H9 (cell line): ENCODE results near the gene TSPAN3. TPM values are rescaled to one million over a fixed set of nuclear protein-coding genes. Genes with fewer than 3 reads are reported as not detected.

Experiments used
- DNase-seq: peaks from one replicate; pipeline ENCODE4 v3.0.0-alpha.2; 2017
- H2AFZ ChIP-seq: one replicate; pipeline ENCODE4 v1.6.1; 2013; ENCODE audit warnings: mild to moderate bottlenecking, low read length, control low read depth, moderate library complexity
- H2AK5ac ChIP-seq: 2 replicates; pipeline ENCODE4 v1.6.1; 2013; ENCODE audit warnings: low read length, control low read depth, mixed read lengths; ENCODE audit not compliant: insufficient read length
- H2BK120ac ChIP-seq: one replicate; pipeline ENCODE4 v1.6.1; 2013; ENCODE audit warnings: low read depth, mild to moderate bottlenecking, low read length, control low read depth, inconsistent platforms; ENCODE audit not compliant: poor library complexity, severe bottlenecking
- H2BK12ac ChIP-seq: 2 replicates; pipeline ENCODE4 v1.6.1; 2013; ENCODE audit warnings: low read length, control low read depth, mixed read lengths, low read depth; ENCODE audit not compliant: insufficient read length
- H2BK15ac ChIP-seq: 2 replicates; pipeline ENCODE4 v1.6.1; 2013; ENCODE audit warnings: low read depth, low read length, control low read depth
- H2BK20ac ChIP-seq: one replicate; pipeline ENCODE4 v1.6.1; 2013; ENCODE audit warnings: low read depth, mild to moderate bottlenecking, low read length, control low read depth, inconsistent platforms; ENCODE audit not compliant: poor library complexity, severe bottlenecking
- H2BK5ac ChIP-seq: 2 replicates; pipeline ENCODE4 v1.6.1; 2013; ENCODE audit warnings: low read length, control low read depth, mixed read lengths; ENCODE audit not compliant: insufficient read length
- H3K14ac ChIP-seq: 2 replicates; pipeline ENCODE4 v1.6.1; 2013; ENCODE audit warnings: low read length, control low read depth; ENCODE audit not compliant: insufficient read depth
- H3K18ac ChIP-seq: 2 replicates; pipeline ENCODE4 v1.6.1; 2013; ENCODE audit warnings: low read depth, mild to moderate bottlenecking, mixed read lengths, low read length, control low read depth; ENCODE audit not compliant: insufficient read length
- H3K23ac ChIP-seq: 2 replicates; pipeline ENCODE4 v1.6.1; 2013; ENCODE audit warnings: low read length, control low read depth, mixed read lengths, low read depth; ENCODE audit not compliant: insufficient read length
- H3K23me2 ChIP-seq: 2 replicates; pipeline ENCODE4 v1.6.1; 2013; ENCODE audit warnings: low read depth, mild to moderate bottlenecking, mixed read lengths, low read length, control low read depth; ENCODE audit not compliant: insufficient read length, poor library complexity, severe bottlenecking
- H3K27ac ChIP-seq: 2 replicates; pipeline ENCODE4 v1.5.1; 2013; ENCODE audit warnings: low read length, control low read depth, mixed read lengths, low read depth; ENCODE audit not compliant: insufficient read length
- H3K27me3 ChIP-seq: 2 replicates; pipeline ENCODE4 v1.6.1; 2013; ENCODE audit warnings: low read length, control low read depth, inconsistent platforms; ENCODE audit not compliant: insufficient read depth
- H3K4ac ChIP-seq: 2 replicates; pipeline ENCODE4 v1.6.1; 2013; ENCODE audit warnings: low read depth, mild to moderate bottlenecking, control low read depth, inconsistent platforms, low read length, moderate library complexity
- H3K4me1 ChIP-seq: 2 replicates; pipeline ENCODE4 v1.6.1; 2013; ENCODE audit warnings: low read length, control low read depth, inconsistent platforms; ENCODE audit not compliant: insufficient read depth
- H3K4me2 ChIP-seq: 2 replicates; pipeline ENCODE4 v1.6.1; 2013; ENCODE audit warnings: low read length, control low read depth, mixed read lengths; ENCODE audit not compliant: insufficient read length, insufficient read depth
- H3K56ac ChIP-seq: 2 replicates; pipeline ENCODE4 v1.6.1; 2013; ENCODE audit warnings: low read depth, mild to moderate bottlenecking, mixed read lengths, low read length, control low read depth; ENCODE audit not compliant: insufficient read length
- H3K79me1 ChIP-seq: 2 replicates; pipeline ENCODE4 v1.6.1; 2013; ENCODE audit warnings: low read depth, mild to moderate bottlenecking, moderate library complexity, low read length, control low read depth, inconsistent platforms; ENCODE audit not compliant: insufficient read depth, poor library complexity, severe bottlenecking
- H3K79me2 ChIP-seq: 2 replicates; pipeline ENCODE4 v1.6.1; 2013; ENCODE audit warnings: low read length, control low read depth, inconsistent platforms; ENCODE audit not compliant: insufficient read depth
- H3K9ac ChIP-seq: 2 replicates; pipeline ENCODE4 v1.6.1; 2013; ENCODE audit warnings: low read length, control low read depth, mixed read lengths; ENCODE audit not compliant: insufficient read length; ENCODE audit errors: extremely low read depth
- H3K9me3 ChIP-seq: one replicate; pipeline ENCODE4 v1.6.1; 2013; ENCODE audit warnings: low read depth, low read length, inconsistent platforms; ENCODE audit not compliant: control insufficient read depth
- H3T11ph ChIP-seq: one replicate; pipeline ENCODE4 v1.6.1; 2013; ENCODE audit warnings: mild to moderate bottlenecking, low read length, control low read depth, inconsistent platforms
- H4K20me1 ChIP-seq: one replicate; pipeline ENCODE4 v1.6.1; 2013; ENCODE audit not compliant: control insufficient read depth, insufficient read length, insufficient read depth
- H4K5ac ChIP-seq: 2 replicates; pipeline ENCODE4 v1.6.1; 2013; ENCODE audit warnings: low read depth, mild to moderate bottlenecking, mixed read lengths, low read length, control low read depth; ENCODE audit not compliant: insufficient read length
- H4K8ac ChIP-seq: replicated peaks from 2 replicates; pipeline ENCODE4 v1.6.1; 2013; ENCODE audit warnings: low read length, control low read depth, mixed read lengths, low read depth; ENCODE audit not compliant: insufficient read length
- H4K91ac ChIP-seq: 2 replicates; pipeline ENCODE4 v1.6.1; 2013; ENCODE audit warnings: low read depth, mild to moderate bottlenecking, moderate library complexity, mixed read lengths, low read length, control low read depth; ENCODE audit not compliant: insufficient read length
- H3K27ac Mint-ChIP-seq, 3 experiments: 2 replicates in 2 of 3; 3 replicates in 1 of 3; pipeline ENCODE4 v1.8.0; 2020 to 2021; ENCODE audit warnings: mixed read lengths in 3 of 3, mild to moderate bottlenecking in 1 of 3, moderate library complexity in 1 of 3
- H3K27me3 Mint-ChIP-seq: 2 replicates; pipeline ENCODE4 v1.8.0; 2021; ENCODE audit warnings: low read depth, mild to moderate bottlenecking, moderate library complexity, mixed read lengths
- H3K36me3 Mint-ChIP-seq, 3 experiments: 2 replicates in 2 of 3; 3 replicates in 1 of 3; pipeline ENCODE4 v1.8.0; 2020 to 2021; ENCODE audit warnings: low read depth in 3 of 3, mixed read lengths in 3 of 3; ENCODE audit not compliant: insufficient read depth in 1 of 3
- H3K4me1 Mint-ChIP-seq, 2 experiments: 2 replicates each; pipeline ENCODE4 v1.8.0; 2020; ENCODE audit warnings: mixed read lengths in 2 of 2
- H3K4me3 Mint-ChIP-seq, 2 experiments: 2 replicates in 1 of 2; 3 replicates in 1 of 2; pipeline ENCODE4 v1.8.0; 2020 to 2021; ENCODE audit warnings: mild to moderate bottlenecking in 2 of 2, mixed read lengths in 2 of 2, moderate library complexity in 1 of 2
- H3K9me3 Mint-ChIP-seq, 2 experiments: 2 replicates in 1 of 2; 3 replicates in 1 of 2; pipeline ENCODE4 v1.8.0; 2020; ENCODE audit warnings: mild to moderate bottlenecking in 2 of 2, mixed read lengths in 2 of 2, moderate library complexity in 1 of 2
- CTCF ChIP-seq: fragments of 200-600 bp; sonication (generic); conservative IDR thresholded peaks from 3 replicates; pipeline ENCODE4 v1.8.0; 2021; ENCODE audit warnings: antibody characterized with exemption, mild to moderate bottlenecking
- WGBS: extraction: QIAGEN DNeasy Blood & Tissue Kit; methylation state at CpG from one replicate; pipeline ENCODE4 v1.1.7; 2013; ENCODE audit warnings: missing lambda C conversion rate, low lambda C conversion rate, mixed read lengths; ENCODE audit not compliant: insufficient read length; ENCODE audit errors: extremely low coverage; 5-methylcytosine and 5-hydroxymethylcytosine counted together
- total RNA-seq: library from RNA; stranded (reverse); gene quantifications from 2 replicates; pipeline ENCODE4 v1.2.1, GENCODE V29; 2021

Gene TSPAN3
- total RNA-seq, 1 experiment from 2014 or later = 117 TPM

DNA sequence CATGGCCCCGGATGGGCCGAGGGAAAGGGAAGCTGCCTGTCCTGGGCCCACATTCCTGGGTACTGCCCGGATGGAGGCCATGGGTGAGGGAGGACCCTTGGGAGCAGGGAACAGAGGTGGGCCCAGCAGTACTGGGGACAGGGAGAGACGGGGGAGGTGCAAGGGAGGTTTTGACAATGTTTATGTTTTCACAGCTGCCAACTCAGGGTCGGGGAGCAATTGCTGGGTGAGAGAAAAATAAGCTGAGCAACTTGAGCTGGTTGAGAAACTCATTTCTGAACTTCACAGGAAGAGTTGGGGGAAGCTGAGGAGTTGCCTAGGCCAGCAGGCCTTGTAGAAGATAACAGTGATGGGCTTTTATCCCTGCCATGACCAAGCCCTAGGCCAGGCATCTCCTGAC is 11.1 kb upstream of the TSPAN3 start:
- Histone ChIP-seq H2BK12ac (no peak overlapping the region), H4K5ac (no peak overlapping the region), H3K14ac (no peak overlapping the region), H3K56ac (no peak overlapping the region), H2BK20ac (no peak overlapping the region), H3K27me3 (no peaks in the 10 kb centered on the region), H2BK120ac (no peak overlapping the region), H3K4me1 (no peaks in the 10 kb centered on the region), H2AFZ (no peak overlapping the region), H3K23ac (no peak overlapping the region), H3K18ac (no peak overlapping the region), H4K8ac (no peak overlapping the region), H3K79me2 (no peaks in the 10 kb centered on the region), H3K79me1 (no peaks in the 10 kb centered on the region), H3K9ac (no peak overlapping the region), H2BK15ac (no peak overlapping the region), H3K23me2 (no peaks in the 10 kb centered on the region), H3K9me3 (no peaks in the 10 kb centered on the region), H3T11ph (no peak overlapping the region), H3K27ac (no peak overlapping the region), H4K20me1 (no peaks in the 10 kb centered on the region), H2BK5ac (no peak overlapping the region), H3K4me2 (no peak overlapping the region), H3K4ac (no peak overlapping the region), H2AK5ac (no peak overlapping the region), H4K91ac (no peak overlapping the region)
- H3K27ac Mint-ChIP-seq = no peak overlapping the region
- no peak overlapping the region for H3K4me3 Mint-ChIP-seq
- peaks cover 9% of the 10 kb centered on the region for H3K27me3 Mint-ChIP-seq
- no peak for DNase-seq
- H3K36me3 Mint-ChIP-seq = peaks cover 0 to 4% (median 0%) of the 10 kb centered on the region in 3 experiments; a peak in 1 of 7 replicates
- no peak for TF ChIP-seq CTCF
- WGBS = no CpG with 5 or more reads among the region's 5 CpGs
- peaks cover 5 to 8% of the 10 kb centered on the region in 2 experiments for H3K4me1 Mint-ChIP-seq
- peaks cover 0 to 4% of the 10 kb centered on the region in 2 experiments; a peak in 2 of 5 replicates for H3K9me3 Mint-ChIP-seq
